Neuronal stem cell (in vitro differentiated cells): ENCODE results near the gene CMTM1.

Source experiments
- DNase-seq: peaks from one replicate; pipeline ENCODE4 v3.0.0-alpha.2; 2013; ENCODE audit warnings: low spot score
- H2AFZ ChIP-seq: one replicate; pipeline ENCODE4 v1.6.1; 2013; ENCODE audit warnings: mild to moderate bottlenecking, low read length, inconsistent platforms
- H2AK5ac ChIP-seq: 2 replicates; pipeline ENCODE4 v1.6.1; 2013; ENCODE audit warnings: low read depth, mild to moderate bottlenecking, inconsistent platforms, low read length, moderate library complexity, mixed read lengths
- H2BK120ac ChIP-seq: 2 replicates; pipeline ENCODE4 v1.6.1; 2013; ENCODE audit warnings: low read depth, mild to moderate bottlenecking, inconsistent platforms, low read length, moderate library complexity, mixed read lengths
- H2BK12ac ChIP-seq: one replicate; pipeline ENCODE4 v1.6.1; 2013; ENCODE audit warnings: low read length, inconsistent platforms
- H2BK15ac ChIP-seq: 2 replicates; pipeline ENCODE4 v1.6.1; 2013; ENCODE audit warnings: mild to moderate bottlenecking, low read length, inconsistent platforms, mixed read lengths
- H2BK5ac ChIP-seq: one replicate; pipeline ENCODE4 v1.6.1; 2013; ENCODE audit warnings: inconsistent platforms, mild to moderate bottlenecking, low read length, moderate library complexity
- H3K14ac ChIP-seq: one replicate; pipeline ENCODE4 v1.6.1; 2013; ENCODE audit warnings: low read length, inconsistent platforms
- H3K18ac ChIP-seq: 2 replicates; pipeline ENCODE4 v1.6.1; 2013; ENCODE audit warnings: low read length, inconsistent platforms
- H3K23ac ChIP-seq: 2 replicates; pipeline ENCODE4 v1.6.1; 2013; ENCODE audit warnings: low read depth, mild to moderate bottlenecking, mixed read lengths, low read length, inconsistent platforms; ENCODE audit not compliant: poor library complexity
- H3K27ac ChIP-seq: replicated peaks from 3 replicates; pipeline ENCODE4 v1.5.1; 2013; ENCODE audit warnings: low read length, inconsistent platforms
- H3K27me3 ChIP-seq, 3 experiments: 2 replicates each; pipeline ENCODE4 v1.6.1; 2013; ENCODE audit warnings: low read length in 3 of 3, mild to moderate bottlenecking in 2 of 3, inconsistent platforms in 1 of 3, low read depth in 1 of 3, mixed read lengths in 1 of 3, moderate library complexity in 1 of 3; ENCODE audit not compliant: control insufficient read depth in 3 of 3, insufficient read depth in 3 of 3
- H3K36me3 ChIP-seq, 2 donors: replicated peaks in 1 of 2; 2 replicates each; pipeline ENCODE4 v1.6.1; 2013; ENCODE audit warnings: low read length in 2 of 2; ENCODE audit not compliant: control insufficient read depth in 2 of 2, insufficient read depth in 2 of 2
- H3K4ac ChIP-seq: 2 replicates; pipeline ENCODE4 v1.6.1; 2013; ENCODE audit warnings: inconsistent platforms, mild to moderate bottlenecking, low read length, moderate library complexity
- H3K4me1 ChIP-seq, 2 donors: 1 replicate in 1 of 2; 2 replicates in 1 of 2; pipeline ENCODE4 v1.6.1; 2013; ENCODE audit warnings: low read length in 2 of 2, low read depth in 1 of 2; ENCODE audit not compliant: control insufficient read depth in 2 of 2, insufficient read depth in 1 of 2
- H3K4me2 ChIP-seq: one replicate; pipeline ENCODE4 v1.6.1; 2013; ENCODE audit warnings: mild to moderate bottlenecking, low read length, inconsistent platforms; ENCODE audit not compliant: insufficient read depth, poor library complexity, severe bottlenecking
- H3K4me3 ChIP-seq, 2 donors: 2 replicates each; pipeline ENCODE4 v1.5.1; 2013; ENCODE audit warnings: low read length in 2 of 2, mild to moderate bottlenecking in 2 of 2, inconsistent platforms in 1 of 2, moderate library complexity in 1 of 2
- H3K79me1 ChIP-seq: one replicate; pipeline ENCODE4 v1.6.1; 2013; ENCODE audit warnings: low read depth, mild to moderate bottlenecking, inconsistent platforms, low read length, moderate library complexity
- H3K9ac ChIP-seq: one replicate; pipeline ENCODE4 v1.6.1; 2013; ENCODE audit warnings: mild to moderate bottlenecking, low read depth, low read length, inconsistent platforms; ENCODE audit not compliant: poor library complexity
- H3K9me3 ChIP-seq, 2 donors: replicated peaks in 1 of 2; 2 replicates each; pipeline versions ENCODE3 to v1.6.1; 2013; ENCODE audit warnings: low read length in 2 of 2, mild to moderate bottlenecking in 2 of 2, inconsistent platforms in 1 of 2, low read depth in 1 of 2, mixed read lengths in 1 of 2, moderate library complexity in 1 of 2; ENCODE audit not compliant: control insufficient read depth in 2 of 2, insufficient read depth in 1 of 2
- H4K8ac ChIP-seq: one replicate; pipeline ENCODE4 v1.6.1; 2013; ENCODE audit warnings: low read depth, mild to moderate bottlenecking, inconsistent platforms, low read length, moderate library complexity
- H4K91ac ChIP-seq: one replicate; pipeline ENCODE4 v1.6.1; 2013; ENCODE audit warnings: low read length, low read depth, mild to moderate bottlenecking, inconsistent platforms; ENCODE audit not compliant: poor library complexity
- WGBS, 2 donors: extraction: QIAGEN DNeasy Blood & Tissue Kit; methylation state at CpG; one replicate each; pipeline ENCODE4 v1.1.7; 2013; ENCODE audit warnings: missing lambda C conversion rate in 2 of 2, mixed read lengths in 1 of 2; ENCODE audit not compliant: insufficient read length in 2 of 2, insufficient replicate concordance in 1 of 2; ENCODE audit errors: extremely low coverage in 2 of 2; 5-methylcytosine and 5-hydroxymethylcytosine counted together

CMTM1 gene

DNA sequence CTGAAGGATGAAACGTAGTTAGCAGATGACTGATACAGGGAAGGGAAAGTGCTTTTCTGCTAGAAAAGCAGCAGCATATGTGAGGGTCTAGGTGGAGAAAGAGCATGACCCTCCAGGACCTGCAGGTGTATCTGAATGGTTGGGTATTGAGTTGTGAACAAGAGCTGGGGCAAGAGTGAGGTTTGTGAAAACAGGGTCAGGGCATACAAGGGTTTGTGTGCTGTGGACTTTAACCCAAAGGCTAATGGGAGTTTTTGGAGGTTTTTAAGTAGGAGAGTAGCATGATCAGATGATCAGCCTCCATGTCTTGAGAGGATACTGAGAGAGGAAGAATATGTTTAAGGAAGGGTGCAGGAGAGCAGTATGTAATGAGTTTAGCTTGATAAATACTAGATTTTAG, 6.1 kb upstream of the CMTM1 start:
- Histone ChIP-seq H3K9ac (no peak overlapping the region), H3K18ac (no peak overlapping the region), H3K4me3 (no peak overlapping the region), H3K79me1 (no peaks in the 10 kb centered on the region), H2BK15ac (no peak overlapping the region), H3K4me2 (no peak overlapping the region), H2AK5ac (no peak overlapping the region), H3K9me3 (no peaks in the 10 kb centered on the region), H2AFZ (no peak overlapping the region), H2BK12ac (no peak overlapping the region), H3K27me3 (no peaks in the 10 kb centered on the region), H3K14ac (no peak overlapping the region), H3K4ac (no peak overlapping the region), H4K91ac (no peak overlapping the region), H2BK5ac (no peak overlapping the region), H3K23ac (no peak overlapping the region), H2BK120ac (no peak overlapping the region), H4K8ac (no peak overlapping the region), H3K4me1 (no peaks in the 10 kb centered on the region), H3K27ac (no peak overlapping the region), H3K36me3 (peaks cover 8 to 62% of the 10 kb centered on the region in 2 donors)
- WGBS, 2 donors: no CpG with 5 or more reads among the region's 1 CpG
- no peak for DNase-seq

DNA sequence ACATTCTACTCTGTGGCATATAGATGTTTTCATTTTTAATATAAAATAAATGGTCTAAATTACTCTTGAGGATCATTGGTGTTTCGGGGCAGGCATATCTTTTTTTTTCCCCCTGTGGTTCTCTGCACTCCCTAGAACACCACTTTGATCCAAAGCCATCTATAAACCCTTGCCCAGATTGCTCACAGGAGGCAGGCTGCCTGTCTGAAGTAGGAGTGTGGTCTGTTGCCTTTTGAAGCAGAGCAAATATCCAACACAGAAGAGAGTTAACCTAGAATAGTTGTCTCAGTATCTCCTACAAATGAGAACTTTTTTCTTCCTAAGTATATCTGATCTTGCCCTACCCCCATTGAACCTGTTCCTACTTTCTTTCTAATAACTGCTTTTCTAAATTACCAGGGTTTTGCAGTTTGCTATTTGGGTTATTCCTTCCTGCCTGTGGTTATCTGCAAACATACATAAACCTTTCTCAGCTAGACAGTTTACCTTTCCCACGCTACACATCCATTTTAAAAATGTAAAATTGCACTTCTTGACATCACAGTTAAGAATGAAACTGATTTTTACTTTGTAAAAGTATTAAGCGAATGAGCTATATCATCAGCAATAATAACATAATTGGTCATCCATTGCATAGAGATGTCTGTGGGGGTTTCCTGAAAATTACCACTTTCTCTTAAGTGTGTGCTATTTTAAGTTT, 4.7 kb upstream of the CMTM1 start:
- Histone ChIP-seq H2BK120ac (no peak overlapping the region), H3K9me3 (no peaks in the 10 kb centered on the region), H2BK15ac (no peak overlapping the region), H3K18ac (no peak overlapping the region), H3K36me3 (peaks cover 8 to 75% of the 10 kb centered on the region in 2 donors), H3K23ac (no peak overlapping the region), H3K4me1 (no peaks in the 10 kb centered on the region), H4K8ac (no peak overlapping the region), H2BK5ac (no peak overlapping the region), H3K9ac (no peak overlapping the region), H4K91ac (no peak overlapping the region), H3K4me3 (no peak overlapping the region), H3K79me1 (no peaks in the 10 kb centered on the region), H2AK5ac (no peak overlapping the region), H2BK12ac (no peak overlapping the region), H3K27ac (no peak overlapping the region), H3K14ac (no peak overlapping the region), H2AFZ (no peak overlapping the region), H3K4ac (no peak overlapping the region), H3K4me2 (no peak overlapping the region), H3K27me3 (no peaks in the 10 kb centered on the region)
- DNase-seq: no peak
- WGBS, 2 donors: no CpG with 5 or more reads among the region's 3 CpGs

DNA sequence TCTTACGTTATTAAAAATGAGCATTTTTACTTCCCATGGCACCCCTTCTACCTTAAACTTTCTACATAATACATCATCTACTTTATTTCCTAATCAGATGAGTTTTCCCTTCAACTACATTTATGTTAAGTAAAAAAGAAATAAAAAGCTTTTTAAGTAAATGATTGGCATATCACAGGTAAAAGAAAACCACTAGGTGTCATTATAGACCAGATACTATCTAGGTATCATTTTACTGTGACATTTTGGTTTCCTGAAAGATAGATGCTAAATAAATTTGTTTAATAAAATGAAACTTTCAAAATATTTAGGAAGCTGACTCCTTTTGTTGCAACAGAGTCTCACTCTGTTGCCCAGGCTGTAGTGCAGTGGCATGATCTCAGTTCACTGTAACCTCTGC, 3.8 kb upstream of the CMTM1 start:
- H3K18ac ChIP-seq: no peak overlapping the region
- H3K4me3 ChIP-seq: no peak overlapping the region
- H2BK12ac ChIP-seq: no peak overlapping the region
- no peak overlapping the region for H2BK5ac ChIP-seq
- no peak for DNase-seq
- H4K91ac ChIP-seq: no peak overlapping the region
- no peak overlapping the region for H2AK5ac ChIP-seq
- H3K9me3 ChIP-seq: peaks cover 0 to 2% of the 10 kb centered on the region in 2 donors
- H3K14ac ChIP-seq: no peak overlapping the region
- no peak overlapping the region for H3K9ac ChIP-seq
- H3K79me1 ChIP-seq: no peaks in the 10 kb centered on the region
- no CpG with 5 or more reads among the region's 1 CpG for WGBS, 2 donors
- H2BK15ac ChIP-seq: no peak overlapping the region
- no peak overlapping the region for H3K27ac ChIP-seq
- no peak overlapping the region for H2AFZ ChIP-seq
- H3K4me2 ChIP-seq: no peak overlapping the region
- no peaks in the 10 kb centered on the region for H3K4me1 ChIP-seq
- no peak overlapping the region for H3K4ac ChIP-seq
- H4K8ac ChIP-seq: no peak overlapping the region
- H2BK120ac ChIP-seq: no peak overlapping the region
- H3K27me3 ChIP-seq: no peaks in the 10 kb centered on the region
- peaks cover 10 to 75% of the 10 kb centered on the region in 2 donors for H3K36me3 ChIP-seq
- no peak overlapping the region for H3K23ac ChIP-seq

DNA sequence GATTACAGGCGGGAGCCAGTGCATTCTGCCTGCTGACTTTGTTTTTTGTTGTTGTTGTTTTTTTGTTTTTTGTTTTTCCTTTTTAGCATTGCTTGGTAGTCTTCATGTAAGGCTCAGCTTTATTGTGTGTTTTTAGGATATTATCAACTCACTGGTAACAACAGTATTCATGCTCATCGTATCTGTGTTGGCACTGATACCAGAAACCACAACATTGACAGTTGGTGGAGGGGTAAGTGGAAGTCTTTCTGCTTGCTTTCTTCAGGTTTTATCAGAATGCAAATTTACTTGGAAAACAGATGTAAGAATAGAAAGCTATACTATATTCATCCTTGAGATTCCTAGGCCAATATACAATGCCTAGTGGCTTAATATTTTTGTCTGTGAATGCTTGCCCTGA, 3.3 kb upstream of the CMTM1 start:
- Histone ChIP-seq H4K91ac (no peak overlapping the region), H3K18ac (no peak overlapping the region), H2BK5ac (no peak overlapping the region), H3K4me3 (no peak overlapping the region), H2BK120ac (no peak overlapping the region), H3K79me1 (no peaks in the 10 kb centered on the region), H4K8ac (no peak overlapping the region), H3K14ac (no peak overlapping the region), H3K27me3 (no peaks in the 10 kb centered on the region), H3K9ac (no peak overlapping the region), H2AFZ (no peak overlapping the region), H3K36me3 (peaks cover 10 to 73% of the 10 kb centered on the region in 2 donors), H3K4me2 (no peak overlapping the region), H3K4me1 (no peaks in the 10 kb centered on the region), H2BK15ac (no peak overlapping the region), H2AK5ac (no peak overlapping the region), H3K4ac (no peak overlapping the region), H3K9me3 (peaks cover 0 to 2% of the 10 kb centered on the region in 2 donors), H2BK12ac (no peak overlapping the region), H3K23ac (no peak overlapping the region), H3K27ac (no peak overlapping the region)
- no CpG with 5 or more reads among the region's 2 CpGs for WGBS, 2 donors
- no peak for DNase-seq
